SK-N-SH treated with all-trans-retinoic acid at 6 μM for 48 hours (cell line): ENCODE data around the gene PLOD2.

ENCODE experiments used
- ATAC-seq: fragments of 200-7000 bp; cut with Tn5 transposase; 3 replicates; pipeline ENCODE4 v1.9.1; 2020; ENCODE audit warnings: mild to moderate bottlenecking, moderate library complexity
- ARNTL ChIP-seq: fragments of 450-650 bp; formaldehyde crosslinking; IDR thresholded peaks from 2 replicates; pipeline ENCODE4 v1.5.0; 2020; ENCODE audit warnings: low read depth, mild to moderate bottlenecking, moderate library complexity, borderline replicate concordance
- BACH2 ChIP-seq: fragments of 250-450 bp; sonication (Bioruptor Pico); IDR thresholded peaks from 2 replicates; pipeline ENCODE4 v1.9.0; 2021; ENCODE audit warnings: mild to moderate bottlenecking, borderline replicate concordance
- CSDC2 ChIP-seq: fragments of 250-450 bp; sonication (Bioruptor Pico); IDR thresholded peaks from 2 replicates; pipeline ENCODE4 v1.5.0; 2020; ENCODE audit warnings: mild to moderate bottlenecking, moderate library complexity
- ESRRG ChIP-seq: fragments of 250-450 bp; sonication (Bioruptor Pico); IDR thresholded peaks from 2 replicates; pipeline ENCODE4 v1.6.1; 2021; ENCODE audit warnings: mild to moderate bottlenecking
- GLIS3 ChIP-seq: fragments of 250-450 bp; sonication (Bioruptor Pico); IDR thresholded peaks from 2 replicates; pipeline ENCODE4 v1.5.0; 2020; ENCODE audit warnings: mild to moderate bottlenecking, moderate library complexity
- ISL1 ChIP-seq: fragments of 250-450 bp; sonication (Bioruptor Pico); IDR thresholded peaks from 2 replicates; pipeline ENCODE4 v2.1.2; 2022; ENCODE audit warnings: mild to moderate bottlenecking, moderate library complexity
- OSR1 ChIP-seq: fragments of 250-450 bp; sonication (Bioruptor Pico); IDR thresholded peaks from 2 replicates; pipeline ENCODE4 v1.8.0; 2022; ENCODE audit warnings: moderate library complexity, mild to moderate bottlenecking, inconsistent platforms
- PPARA ChIP-seq: fragments of 250-450 bp; sonication (Bioruptor Pico); IDR thresholded peaks from 2 replicates; pipeline ENCODE4 v1.5.0; 2020; ENCODE audit warnings: mild to moderate bottlenecking, borderline replicate concordance
- RARB ChIP-seq: fragments of 250-450 bp; sonication (Bioruptor Pico); IDR thresholded peaks from 2 replicates; pipeline ENCODE4 v1.8.0; 2021; ENCODE audit warnings: mild to moderate bottlenecking, moderate library complexity
- SNAI2 ChIP-seq: fragments of 250-450 bp; sonication (Bioruptor Pico); IDR thresholded peaks from 2 replicates; pipeline ENCODE4 v1.5.0; 2020; ENCODE audit warnings: mild to moderate bottlenecking, moderate library complexity
- TCF4 ChIP-seq: fragments of 250-450 bp; sonication (Bioruptor Pico); IDR thresholded peaks from 2 replicates; pipeline ENCODE4 v1.8.0; 2021; ENCODE audit warnings: mild to moderate bottlenecking, moderate library complexity, borderline replicate concordance
- TOX ChIP-seq: fragments of 250-450 bp; sonication (Bioruptor Pico); IDR thresholded peaks from 2 replicates; pipeline ENCODE4 v1.8.0; 2021; ENCODE audit warnings: mild to moderate bottlenecking, moderate library complexity, borderline replicate concordance
- ZC3H10 ChIP-seq: fragments of 250-450 bp; sonication (Bioruptor Pico); IDR thresholded peaks from 2 replicates; pipeline ENCODE4 v1.5.1; 2021; ENCODE audit warnings: mild to moderate bottlenecking, moderate library complexity
- ZFP3 ChIP-seq: fragments of 250-450 bp; sonication (Bioruptor Pico); IDR thresholded peaks from 2 replicates; pipeline ENCODE4 v1.5.0; 2020; ENCODE audit warnings: mild to moderate bottlenecking, moderate library complexity
- ZFP30 ChIP-seq: fragments of 450-650 bp; formaldehyde crosslinking; IDR thresholded peaks from 2 replicates; pipeline ENCODE4 v1.5.0; 2022; ENCODE audit warnings: mild to moderate bottlenecking, moderate library complexity
- ZNF565 ChIP-seq: fragments of 450-650 bp; formaldehyde crosslinking; conservative IDR thresholded peaks from 2 replicates; pipeline ENCODE4 v1.5.0; 2020; ENCODE audit warnings: low read depth, mild to moderate bottlenecking, moderate library complexity
- ZNF70 ChIP-seq: fragments of 450-650 bp; formaldehyde crosslinking; IDR thresholded peaks from 2 replicates; pipeline ENCODE4 v1.5.0; 2020; ENCODE audit warnings: mild to moderate bottlenecking, moderate library complexity
- ZNF8 ChIP-seq: fragments of 450-650 bp; formaldehyde crosslinking; IDR thresholded peaks from 2 replicates; pipeline ENCODE4 v1.5.0; 2020; ENCODE audit warnings: mild to moderate bottlenecking, moderate library complexity
- TF ChIP-seq, protein P1 (sequence below): fragments of 250-450 bp; sonication (Bioruptor Pico); IDR thresholded peaks from 2 replicates; pipeline ENCODE4 v1.5.1; 2020; ENCODE audit warnings: low read depth, mild to moderate bottlenecking, moderate library complexity
- TF ChIP-seq, protein P2 (sequence below): fragments of 250-450 bp; sonication (Bioruptor Pico); IDR thresholded peaks from 2 replicates; pipeline ENCODE4 v1.5.1; 2021; ENCODE audit warnings: mild to moderate bottlenecking, moderate library complexity
- TF ChIP-seq, protein P3 (sequence below): fragments of 250-450 bp; sonication (Bioruptor Pico); IDR thresholded peaks from 2 replicates; pipeline ENCODE4 v1.8.0; 2020; ENCODE audit warnings: mild to moderate bottlenecking, moderate library complexity, borderline replicate concordance
- TF ChIP-seq, protein P4 (sequence below): fragments of 250-450 bp; sonication (Bioruptor Pico); IDR thresholded peaks from 2 replicates; pipeline ENCODE4 v1.8.0; 2021; ENCODE audit warnings: low read depth, mild to moderate bottlenecking, moderate library complexity, borderline replicate concordance

The PLOD2 gene

DNA sequence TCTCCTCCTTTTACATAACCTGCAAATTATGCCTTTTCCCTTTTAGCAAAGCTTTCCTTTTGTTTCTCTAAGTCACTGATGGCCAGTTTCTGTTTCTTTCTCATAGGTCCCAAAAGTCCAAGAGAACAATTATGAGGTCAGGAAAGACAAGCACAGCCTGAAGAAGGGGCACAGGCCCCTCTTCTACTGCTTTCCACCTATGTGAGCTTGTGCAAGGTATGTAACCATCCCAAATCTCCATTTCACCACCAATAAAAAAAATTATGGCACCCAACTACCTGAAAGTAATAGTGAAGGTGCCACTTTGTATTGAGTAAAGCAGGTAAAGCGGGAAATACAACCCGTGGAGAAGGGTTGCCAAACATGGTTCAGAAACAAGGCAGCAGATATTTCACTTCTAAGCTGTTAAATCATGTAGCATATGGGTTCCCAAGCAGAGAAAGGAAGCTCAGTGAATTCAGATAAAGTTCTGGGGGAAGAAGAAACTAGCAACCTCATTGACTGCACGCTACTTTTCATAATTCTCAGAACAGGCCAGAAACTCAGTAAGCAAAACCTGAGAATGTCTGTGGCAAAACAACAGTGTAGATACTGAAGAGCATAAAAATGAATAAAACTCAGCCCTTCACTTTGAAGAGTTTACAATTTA is 4.2 kb downstream of the PLOD2 start:
- TF ChIP-seq GLIS3: no peak
- TF ChIP-seq, protein P1, sequence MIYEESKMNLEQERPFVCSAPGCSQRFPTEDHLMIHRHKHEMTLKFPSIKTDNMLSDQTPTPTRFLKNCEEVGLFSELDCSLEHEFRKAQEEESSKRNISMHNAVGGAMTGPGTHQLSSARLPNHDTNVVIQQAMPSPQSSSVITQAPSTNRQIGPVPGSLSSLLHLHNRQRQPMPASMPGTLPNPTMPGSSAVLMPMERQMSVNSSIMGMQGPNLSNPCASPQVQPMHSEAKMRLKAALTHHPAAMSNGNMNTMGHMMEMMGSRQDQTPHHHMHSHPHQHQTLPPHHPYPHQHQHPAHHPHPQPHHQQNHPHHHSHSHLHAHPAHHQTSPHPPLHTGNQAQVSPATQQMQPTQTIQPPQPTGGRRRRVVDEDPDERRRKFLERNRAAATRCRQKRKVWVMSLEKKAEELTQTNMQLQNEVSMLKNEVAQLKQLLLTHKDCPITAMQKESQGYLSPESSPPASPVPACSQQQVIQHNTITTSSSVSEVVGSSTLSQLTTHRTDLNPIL (CRISPR knock-in tag): no peak
- no peak for TF ChIP-seq CSDC2 (CRISPR knock-in tag)
- TF ChIP-seq ESRRG: no peak
- ATAC-seq: no peak

DNA sequence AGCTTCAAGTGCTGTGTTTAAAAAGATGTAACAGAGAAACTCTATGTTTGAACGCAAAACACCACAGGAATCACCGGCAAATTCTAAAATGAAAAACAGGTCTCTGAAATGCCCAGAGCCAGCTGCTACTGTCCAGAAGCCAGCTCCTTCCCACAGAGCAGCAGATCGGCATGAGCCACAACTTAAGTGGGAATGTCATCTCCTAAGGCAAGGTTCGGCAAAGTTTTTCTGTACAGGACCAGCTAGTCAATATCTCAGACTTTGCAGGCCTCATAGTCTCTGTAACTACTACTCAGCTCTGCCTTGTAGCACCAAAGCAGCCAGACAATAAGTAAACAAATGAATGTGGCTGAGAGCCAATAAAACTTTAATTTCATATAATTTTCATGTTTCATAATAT is 4.9 kb downstream of the PLOD2 start:
- no peak for ATAC-seq
- TF ChIP-seq ISL1 (no peak), ZC3H10 (CRISPR knock-in tag) (no peak), BACH2 (CRISPR knock-in tag) (no peak), ZNF565 (CRISPR knock-in tag) (no peak), TCF4 (CRISPR knock-in tag) (no peak), PPARA (CRISPR knock-in tag) (no peak), TOX (CRISPR knock-in tag) (no peak), ZNF70 (no peak), SNAI2 (CRISPR knock-in tag) (no peak), RARB (CRISPR knock-in tag) (no peak), ESRRG (no peak), ZFP3 (CRISPR knock-in tag) (no peak), OSR1 (CRISPR knock-in tag) (no peak), ARNTL (CRISPR knock-in tag) (no peak), ZNF8 (CRISPR knock-in tag) (no peak)
- TF ChIP-seq, protein P1 (CRISPR knock-in tag): no peak
- TF ChIP-seq, protein P2, sequence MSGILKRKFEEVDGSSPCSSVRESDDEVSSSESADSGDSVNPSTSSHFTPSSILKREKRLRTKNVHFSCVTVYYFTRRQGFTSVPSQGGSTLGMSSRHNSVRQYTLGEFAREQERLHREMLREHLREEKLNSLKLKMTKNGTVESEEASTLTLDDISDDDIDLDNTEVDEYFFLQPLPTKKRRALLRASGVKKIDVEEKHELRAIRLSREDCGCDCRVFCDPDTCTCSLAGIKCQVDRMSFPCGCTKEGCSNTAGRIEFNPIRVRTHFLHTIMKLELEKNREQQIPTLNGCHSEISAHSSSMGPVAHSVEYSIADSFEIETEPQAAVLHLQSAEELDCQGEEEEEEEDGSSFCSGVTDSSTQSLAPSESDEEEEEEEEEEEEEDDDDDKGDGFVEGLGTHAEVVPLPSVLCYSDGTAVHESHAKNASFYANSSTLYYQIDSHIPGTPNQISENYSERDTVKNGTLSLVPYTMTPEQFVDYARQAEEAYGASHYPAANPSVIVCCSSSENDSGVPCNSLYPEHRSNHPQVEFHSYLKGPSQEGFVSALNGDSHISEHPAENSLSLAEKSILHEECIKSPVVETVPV (CRISPR knock-in tag): no peak
- TF ChIP-seq, protein P3, sequence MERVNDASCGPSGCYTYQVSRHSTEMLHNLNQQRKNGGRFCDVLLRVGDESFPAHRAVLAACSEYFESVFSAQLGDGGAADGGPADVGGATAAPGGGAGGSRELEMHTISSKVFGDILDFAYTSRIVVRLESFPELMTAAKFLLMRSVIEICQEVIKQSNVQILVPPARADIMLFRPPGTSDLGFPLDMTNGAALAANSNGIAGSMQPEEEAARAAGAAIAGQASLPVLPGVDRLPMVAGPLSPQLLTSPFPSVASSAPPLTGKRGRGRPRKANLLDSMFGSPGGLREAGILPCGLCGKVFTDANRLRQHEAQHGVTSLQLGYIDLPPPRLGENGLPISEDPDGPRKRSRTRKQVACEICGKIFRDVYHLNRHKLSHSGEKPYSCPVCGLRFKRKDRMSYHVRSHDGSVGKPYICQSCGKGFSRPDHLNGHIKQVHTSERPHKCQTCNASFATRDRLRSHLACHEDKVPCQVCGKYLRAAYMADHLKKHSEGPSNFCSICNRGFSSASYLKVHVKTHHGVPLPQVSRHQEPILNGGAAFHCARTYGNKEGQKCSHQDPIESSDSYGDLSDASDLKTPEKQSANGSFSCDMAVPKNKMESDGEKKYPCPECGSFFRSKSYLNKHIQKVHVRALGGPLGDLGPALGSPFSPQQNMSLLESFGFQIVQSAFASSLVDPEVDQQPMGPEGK: no peak
- TF ChIP-seq, protein P4, sequence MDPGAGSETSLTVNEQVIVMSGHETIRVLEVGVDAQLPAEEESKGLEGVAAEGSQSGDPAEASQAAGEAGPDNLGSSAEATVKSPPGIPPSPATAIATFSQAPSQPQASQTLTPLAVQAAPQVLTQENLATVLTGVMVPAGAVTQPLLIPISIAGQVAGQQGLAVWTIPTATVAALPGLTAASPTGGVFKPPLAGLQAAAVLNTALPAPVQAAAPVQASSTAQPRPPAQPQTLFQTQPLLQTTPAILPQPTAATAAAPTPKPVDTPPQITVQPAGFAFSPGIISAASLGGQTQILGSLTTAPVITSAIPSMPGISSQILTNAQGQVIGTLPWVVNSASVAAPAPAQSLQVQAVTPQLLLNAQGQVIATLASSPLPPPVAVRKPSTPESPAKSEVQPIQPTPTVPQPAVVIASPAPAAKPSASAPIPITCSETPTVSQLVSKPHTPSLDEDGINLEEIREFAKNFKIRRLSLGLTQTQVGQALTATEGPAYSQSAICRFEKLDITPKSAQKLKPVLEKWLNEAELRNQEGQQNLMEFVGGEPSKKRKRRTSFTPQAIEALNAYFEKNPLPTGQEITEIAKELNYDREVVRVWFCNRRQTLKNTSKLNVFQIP (CRISPR knock-in tag): no peak
- TF ChIP-seq, all 23 proteins: peak for 0

DNA sequence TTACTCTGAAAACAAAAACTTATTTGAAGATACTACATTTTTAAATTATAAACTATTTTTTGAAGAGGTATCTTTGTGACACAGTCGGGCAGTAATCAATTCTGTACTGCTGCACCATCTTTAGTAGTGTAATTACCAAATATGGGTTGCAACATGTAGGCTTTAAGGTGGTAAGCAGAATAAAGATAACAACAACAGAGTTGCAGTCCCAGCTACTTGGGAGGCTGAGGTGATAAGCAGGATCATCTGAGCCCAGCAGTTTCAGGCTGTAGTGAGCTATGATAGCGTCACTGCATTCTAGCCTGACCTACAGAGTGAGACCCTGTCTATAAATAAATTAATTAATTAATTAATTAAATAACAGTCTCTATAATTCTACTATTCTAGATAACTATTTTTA is 6.0 kb downstream of the PLOD2 start:
- no peak for TF ChIP-seq ZFP3 (CRISPR knock-in tag)
- TF ChIP-seq ZNF70: no peak
- no peak for TF ChIP-seq SNAI2 (CRISPR knock-in tag)
- TF ChIP-seq GLIS3: no peak
- TF ChIP-seq ZC3H10 (CRISPR knock-in tag): no peak
- no peak for TF ChIP-seq ZNF565 (CRISPR knock-in tag)
- no peak for TF ChIP-seq OSR1 (CRISPR knock-in tag)
- TF ChIP-seq, protein P3: no peak
- no peak for TF ChIP-seq BACH2 (CRISPR knock-in tag)
- no peak for TF ChIP-seq ARNTL (CRISPR knock-in tag)
- no peak for TF ChIP-seq TCF4 (CRISPR knock-in tag)
- TF ChIP-seq, protein P2 (CRISPR knock-in tag): no peak
- TF ChIP-seq ISL1: no peak
- no peak for TF ChIP-seq TOX (CRISPR knock-in tag)
- TF ChIP-seq ZFP30 (CRISPR knock-in tag): no peak
- TF ChIP-seq, protein P4 (CRISPR knock-in tag): no peak
- ATAC-seq: no peak
